HUDEP-2 (cell line): ENCODE data around the gene TAF3.
"Not testable (repeated sequence)": the region's sequence is repeated elsewhere in the genome, so short reads cannot be mapped to it uniquely, and the experiment has no call there.

Experiments used
- DNase-seq, 76 experiments: peaks; one replicate each; lab custom pipeline; 2025; ENCODE audit not compliant: unreplicated experiment in 76 of 76; lab: John Stamatoyannopoulos, UW

The TAF3 gene

GRCh38 chr10:8023321-8023720 lies 205.0 kb downstream of the TAF3 start:
- DNase-seq, result no peak

DNA sequence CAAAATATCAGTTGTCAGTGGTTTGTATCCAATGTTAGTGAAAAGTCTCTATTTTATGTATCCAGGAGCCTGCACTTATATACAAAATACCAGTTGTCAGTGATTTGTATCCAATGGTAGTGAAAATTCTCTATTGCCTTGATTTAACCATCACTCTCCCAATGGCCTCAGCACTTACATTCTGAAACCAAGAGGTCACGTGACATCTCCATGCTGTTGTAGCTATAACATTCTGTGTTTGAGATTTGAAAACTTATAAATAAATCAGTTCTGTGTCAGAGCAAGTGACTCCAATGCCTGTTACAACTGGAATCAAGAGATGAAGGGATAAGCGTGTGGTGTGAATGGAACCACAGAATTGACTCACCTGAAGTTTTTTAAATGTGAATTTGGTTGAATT lies 205.5 kb downstream of the TAF3 start:
- no peak for DNase-seq

DNA sequence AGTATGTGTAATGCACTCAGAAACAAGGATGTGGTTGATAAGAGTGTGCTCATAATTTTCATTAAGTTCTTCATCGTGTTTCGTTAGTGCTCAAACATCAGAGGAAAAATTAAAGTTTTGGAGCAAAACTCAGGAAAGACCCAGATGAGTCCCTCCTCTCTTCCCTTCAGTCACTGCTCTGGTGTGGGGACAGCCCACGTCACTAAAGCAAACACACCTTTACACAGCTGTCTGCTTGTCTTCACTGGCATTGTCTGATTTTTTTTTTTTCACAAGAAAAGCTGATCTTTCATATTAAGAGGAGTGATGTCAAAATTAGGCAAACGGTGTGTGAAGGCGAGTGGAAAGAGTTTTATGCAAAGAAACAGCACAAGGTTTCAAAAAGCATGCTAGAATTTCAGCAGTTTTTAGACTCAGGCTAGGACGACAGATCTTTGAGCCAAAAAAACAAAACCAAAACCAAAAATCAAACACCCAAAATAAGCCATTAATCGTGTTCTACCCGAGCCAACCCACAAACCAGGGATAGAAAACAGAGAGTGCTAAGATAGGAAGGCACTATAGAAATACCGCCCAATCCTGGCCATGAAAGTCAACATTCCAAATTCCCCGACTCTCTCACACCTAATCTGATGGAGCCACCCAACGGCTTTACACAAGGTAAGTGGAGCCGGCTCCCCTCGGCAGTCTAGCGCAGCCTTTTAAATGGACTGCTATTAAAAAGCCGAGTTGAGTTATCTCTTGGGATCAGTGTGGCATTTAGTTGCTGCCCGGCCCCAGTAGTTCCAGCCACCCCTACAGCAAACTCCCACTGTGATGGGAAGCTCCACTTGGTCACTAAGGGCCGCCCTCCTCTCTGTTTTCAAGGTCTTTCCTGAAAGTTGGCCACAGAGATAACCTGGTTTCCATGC lies 208.3 kb downstream of the TAF3 start:
- DNase-seq, result no peak

GRCh38 chr10:8031211-8031610 lies 212.9 kb downstream of the TAF3 start:
- not testable (repeated sequence) for DNase-seq

- no peak for DNase-seq
Observed at GRCh38 chr10:8032558-8032957, 214.3 kb downstream of the TAF3 start.

- no peak for DNase-seq
Observed at GRCh38 chr10:8033812-8034465, 215.6 kb downstream of the TAF3 start.

GRCh38 chr10:8034466-8035005 lies 216.2 kb downstream of the TAF3 start:
- DNase-seq, result no peak

- no peak for DNase-seq
Observed at GRCh38 chr10:8035006-8035640, 216.8 kb downstream of the TAF3 start.

DNA sequence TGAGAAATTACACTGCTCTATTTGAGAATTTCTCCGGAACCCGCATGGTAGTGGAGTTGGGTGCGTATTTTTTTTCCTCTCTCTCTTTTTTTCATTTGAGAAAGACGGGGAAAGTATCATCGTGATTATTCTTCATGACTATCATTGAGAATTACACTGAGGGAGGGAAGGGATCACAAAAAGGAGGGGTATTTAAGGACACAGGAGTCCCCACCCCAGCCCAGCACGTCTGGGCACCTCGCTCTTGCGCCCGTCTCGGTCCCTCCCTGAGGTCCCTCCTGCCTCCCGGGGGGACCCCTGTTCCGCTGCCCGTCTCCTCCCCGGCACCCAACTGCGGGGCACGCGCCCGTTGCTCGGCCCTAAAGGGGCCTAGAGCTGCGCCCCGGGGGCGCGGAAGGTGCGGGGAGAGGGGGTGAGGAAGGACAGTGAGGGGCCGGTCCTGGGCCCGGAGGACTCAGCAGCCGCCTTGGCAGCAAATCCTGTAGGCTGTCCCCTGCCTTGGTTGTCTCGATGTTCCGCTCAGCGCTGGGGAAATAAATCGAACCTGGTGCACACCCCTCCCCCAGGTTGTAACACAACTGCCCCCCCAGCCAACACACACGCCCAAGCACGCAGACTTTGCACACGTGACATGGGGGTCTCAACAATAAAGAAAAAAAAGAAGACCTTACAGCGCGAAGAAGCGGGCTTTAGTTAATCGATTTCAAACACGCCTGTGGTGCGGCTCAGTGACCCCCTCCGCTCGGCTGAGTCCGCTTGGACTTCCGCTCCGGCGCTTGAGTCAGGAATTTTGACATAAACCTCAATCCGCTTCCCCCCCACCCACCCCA lies 217.6 kb downstream of the TAF3 start:
- no peak for DNase-seq

GRCh38 chr10:8036506-8037198 lies 218.3 kb downstream of the TAF3 start:
- no peak for DNase-seq

DNA sequence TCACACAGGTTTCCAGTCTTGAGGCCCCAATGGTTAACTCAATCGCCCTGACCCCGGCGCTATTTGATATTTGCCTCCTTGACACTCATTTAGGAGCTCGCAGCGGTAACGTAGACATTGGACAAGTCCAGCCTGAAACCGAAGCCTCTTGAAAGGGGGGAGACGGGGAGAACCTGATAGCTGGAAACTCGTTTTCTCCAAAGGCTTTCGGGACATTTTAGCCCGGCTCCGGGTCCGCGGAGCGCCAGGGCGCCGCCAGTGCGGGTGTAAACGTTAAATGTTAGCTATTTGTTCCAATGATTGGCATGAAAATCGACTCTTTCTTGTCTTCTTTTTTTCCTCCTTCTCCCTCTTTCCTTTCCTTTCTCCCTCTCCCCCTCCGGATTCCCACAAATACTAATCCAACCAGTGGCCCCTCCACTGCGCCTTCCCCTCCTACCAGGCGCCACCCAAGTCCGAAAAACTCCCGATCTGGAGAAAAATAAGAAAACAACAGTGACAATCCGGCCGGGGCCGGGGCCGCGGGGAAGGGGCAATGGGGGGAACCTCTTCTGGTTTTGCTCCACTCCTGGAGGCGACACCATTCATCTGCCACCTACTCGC lies 219.0 kb downstream of the TAF3 start:
- DNase-seq, result no peak

GRCh38 chr10:8037941-8038894 lies 219.9 kb downstream of the TAF3 start:
- no peak for DNase-seq

DNA sequence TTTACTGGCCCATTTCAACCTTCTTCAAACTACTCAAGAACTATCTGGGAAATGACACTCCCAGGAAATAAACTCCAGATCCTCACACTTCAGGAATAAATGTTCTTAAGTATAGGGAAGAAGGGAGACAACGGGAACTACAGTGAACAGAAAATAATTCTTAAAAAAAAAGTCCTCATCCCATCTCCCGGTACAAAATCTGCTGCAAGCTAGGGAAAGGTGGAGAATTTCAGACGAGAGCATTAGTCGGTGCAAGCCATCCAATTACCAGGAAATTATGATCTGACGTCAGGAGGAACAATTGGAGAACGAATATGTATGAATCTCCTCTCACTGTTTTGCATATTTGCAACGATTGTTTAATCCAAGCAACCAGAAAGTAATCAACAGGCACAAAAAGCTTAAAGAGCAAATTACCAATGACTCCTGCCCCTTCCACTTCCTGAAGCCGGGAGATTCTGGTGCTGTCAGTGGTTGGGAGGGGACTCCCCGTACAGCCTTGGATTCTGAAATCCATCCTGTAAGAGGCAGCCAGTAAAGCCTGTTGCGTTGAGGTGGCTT lies 221.1 kb downstream of the TAF3 start:
- DNase-seq, result no peak

DNA sequence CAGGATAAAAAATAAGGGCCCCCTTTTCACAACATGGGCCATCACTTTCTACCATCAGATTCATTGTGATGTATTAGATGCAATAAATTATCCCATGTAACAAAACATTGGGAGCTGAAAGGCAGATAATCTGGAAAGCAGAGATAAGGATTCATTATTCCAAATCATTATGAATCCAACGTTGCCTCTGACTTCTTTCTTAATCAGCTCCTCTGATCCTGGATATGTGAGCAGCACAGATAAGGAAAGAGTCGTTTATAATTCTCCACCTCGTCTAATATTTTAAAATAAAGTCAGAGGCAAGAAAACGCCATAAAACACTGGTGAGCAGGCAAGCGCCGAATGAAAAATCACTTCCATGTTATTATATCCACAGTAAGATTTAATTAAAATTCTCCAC lies 222.3 kb downstream of the TAF3 start:
- DNase-seq, result no peak

GRCh38 chr10:8041284-8041991 lies 223.1 kb downstream of the TAF3 start:
- DNase-seq, result no peak

GRCh38 chr10:8041992-8042720 lies 223.9 kb downstream of the TAF3 start:
- no peak for DNase-seq
